Activated T-cell treated with anti-CD3 and anti-CD28 coated beads, Interleukin-2, amount 50 U/mL, for 24 hours (primary cell): ENCODE results near the gene DRC3.
"Not testable (repeated sequence)": the region's sequence is repeated elsewhere in the genome, so short reads cannot be mapped to it uniquely, and the experiment has no call there.

ENCODE experiments used
- DNase-seq: peaks from one replicate; pipeline ENCODE4 v3.0.0-alpha.2; 2020
- H3K27ac Mint-ChIP-seq: 2 replicates; pipeline ENCODE4 v1.8.0; 2020; ENCODE audit warnings: mild to moderate bottlenecking, mixed read lengths
- H3K27me3 Mint-ChIP-seq: 2 replicates; pipeline ENCODE4 v1.8.0; 2020; ENCODE audit warnings: mixed read lengths
- H3K36me3 Mint-ChIP-seq: 2 replicates; pipeline ENCODE4 v1.8.0; 2020; ENCODE audit warnings: low read depth, mixed read lengths
- H3K4me1 Mint-ChIP-seq: 2 replicates; pipeline ENCODE4 v1.8.0; 2020; ENCODE audit warnings: low read depth, mixed read lengths
- H3K4me3 Mint-ChIP-seq: 2 replicates; pipeline ENCODE4 v1.8.0; 2020; ENCODE audit warnings: mild to moderate bottlenecking, moderate library complexity, mixed read lengths
- H3K9me3 Mint-ChIP-seq: 2 replicates; pipeline ENCODE4 v1.8.0; 2020; ENCODE audit warnings: mixed read lengths

DRC3 gene

DNA sequence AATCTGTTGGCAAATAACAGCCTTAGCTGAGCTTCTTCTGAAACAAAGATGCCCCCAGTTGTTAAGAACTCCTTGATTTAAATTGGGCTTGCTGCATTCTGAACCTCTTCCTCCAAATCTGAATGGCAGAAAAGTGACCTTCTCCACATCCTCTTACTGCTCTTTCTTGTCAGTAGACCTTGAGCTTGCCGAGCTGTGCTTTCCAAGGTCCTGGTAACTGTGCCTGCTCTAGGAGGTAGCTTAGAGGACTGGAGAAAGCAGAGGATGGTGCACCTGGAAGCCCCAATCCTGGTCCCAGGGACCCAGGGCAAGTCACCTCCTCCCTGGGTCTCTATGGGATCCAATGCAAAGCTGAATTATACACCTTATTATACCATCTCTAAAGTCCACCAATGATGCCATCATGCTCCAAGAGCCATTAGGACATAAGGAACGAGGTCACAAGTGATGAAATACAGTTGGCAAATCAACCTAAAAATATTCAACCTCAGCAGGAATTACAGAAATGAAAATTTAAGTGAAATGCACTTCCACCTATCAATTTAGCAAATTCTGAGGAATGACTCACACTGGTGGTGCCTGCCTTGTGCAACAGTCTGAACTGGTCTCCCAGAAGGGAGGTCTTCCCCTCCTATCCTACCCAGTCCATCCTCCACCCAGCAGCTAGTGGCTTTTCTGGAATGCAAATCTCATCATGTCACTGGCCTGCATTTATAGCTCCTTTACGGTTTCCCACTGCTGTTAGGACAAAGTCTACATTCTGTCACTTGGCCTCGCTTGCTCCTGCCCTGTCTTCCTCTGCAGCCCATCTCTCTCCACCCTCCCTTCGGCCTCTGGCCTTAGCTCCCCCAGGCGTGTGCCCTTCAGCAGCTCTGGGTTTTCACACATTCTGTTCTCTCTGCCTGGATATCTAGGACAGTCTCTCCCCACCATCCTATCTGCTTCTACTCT is 37.1 kb upstream of the DRC3 start:
- Mint-ChIP-seq H3K36me3 (no peaks in the 10 kb centered on the region), H3K9me3 (no peaks in the 10 kb centered on the region), H3K4me3 (no peak overlapping the region), H3K27ac (no peak overlapping the region), H3K4me1 (peaks cover 49% of the 10 kb centered on the region), H3K27me3 (no peaks in the 10 kb centered on the region)
- DNase-seq: no peak

DNA sequence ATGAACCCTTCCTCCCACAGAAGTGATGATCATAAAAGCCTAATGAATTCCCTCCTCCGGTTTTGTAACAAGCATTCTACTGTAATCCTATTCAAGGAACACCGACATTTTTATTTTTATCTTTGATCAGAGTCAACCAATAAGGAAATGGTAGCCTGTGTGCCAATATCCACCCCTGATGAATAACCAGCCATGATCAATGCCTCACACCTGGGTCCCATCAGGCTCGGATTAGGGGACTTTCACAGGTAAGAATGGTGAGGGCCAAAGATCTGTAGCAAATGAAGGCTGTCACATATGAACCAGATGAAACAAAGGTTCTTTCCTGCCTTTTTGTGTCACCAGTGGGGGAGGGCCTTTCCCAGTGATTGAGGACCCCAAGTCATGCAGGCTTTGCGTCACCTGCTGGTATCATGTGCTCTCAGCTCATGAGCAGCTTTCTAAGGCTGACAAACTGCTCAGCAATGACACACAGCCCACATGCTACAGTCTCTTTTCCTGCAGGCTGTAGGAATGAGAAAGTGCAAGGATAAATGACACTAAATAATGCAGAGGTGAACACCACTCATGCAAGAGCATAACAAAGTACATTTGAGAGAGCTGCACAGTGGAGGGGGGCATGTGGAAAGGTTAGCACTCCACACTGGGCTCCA is 35.3 kb upstream of the DRC3 start:
- DNase-seq: no peak
- Mint-ChIP-seq H3K4me1 (peaks cover 45% of the 10 kb centered on the region), H3K4me3 (no peak overlapping the region), H3K9me3 (no peaks in the 10 kb centered on the region), H3K27me3 (no peaks in the 10 kb centered on the region), H3K36me3 (no peaks in the 10 kb centered on the region), H3K27ac (no peak overlapping the region)

DNA sequence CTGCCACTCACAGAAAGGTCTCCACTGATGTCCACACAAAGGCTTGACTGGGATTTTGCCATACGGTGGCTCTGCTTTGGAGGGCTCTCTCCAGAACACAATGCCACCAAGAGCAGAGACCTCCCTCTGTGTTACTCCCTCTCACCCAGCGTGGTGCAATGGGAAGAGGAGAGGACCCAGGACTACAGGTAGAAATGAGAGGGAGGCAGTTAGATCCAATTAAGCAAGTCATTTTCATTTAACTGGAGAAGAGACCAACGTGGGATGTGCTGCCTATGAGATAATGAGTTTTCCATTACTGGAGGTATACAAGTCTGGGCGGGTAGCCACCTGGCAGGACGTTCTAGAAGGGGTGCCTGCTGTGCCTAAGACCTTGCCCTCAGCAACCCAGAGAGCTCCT is 34.7 kb upstream of the DRC3 start:
- DNase-seq: no peak
- no peaks in the 10 kb centered on the region for H3K27me3 Mint-ChIP-seq
- H3K36me3 Mint-ChIP-seq: no peaks in the 10 kb centered on the region
- no peak overlapping the region for H3K4me3 Mint-ChIP-seq
- no peaks in the 10 kb centered on the region for H3K9me3 Mint-ChIP-seq
- peaks cover 48% of the 10 kb centered on the region for H3K4me1 Mint-ChIP-seq
- H3K27ac Mint-ChIP-seq: no peak overlapping the region

DNA sequence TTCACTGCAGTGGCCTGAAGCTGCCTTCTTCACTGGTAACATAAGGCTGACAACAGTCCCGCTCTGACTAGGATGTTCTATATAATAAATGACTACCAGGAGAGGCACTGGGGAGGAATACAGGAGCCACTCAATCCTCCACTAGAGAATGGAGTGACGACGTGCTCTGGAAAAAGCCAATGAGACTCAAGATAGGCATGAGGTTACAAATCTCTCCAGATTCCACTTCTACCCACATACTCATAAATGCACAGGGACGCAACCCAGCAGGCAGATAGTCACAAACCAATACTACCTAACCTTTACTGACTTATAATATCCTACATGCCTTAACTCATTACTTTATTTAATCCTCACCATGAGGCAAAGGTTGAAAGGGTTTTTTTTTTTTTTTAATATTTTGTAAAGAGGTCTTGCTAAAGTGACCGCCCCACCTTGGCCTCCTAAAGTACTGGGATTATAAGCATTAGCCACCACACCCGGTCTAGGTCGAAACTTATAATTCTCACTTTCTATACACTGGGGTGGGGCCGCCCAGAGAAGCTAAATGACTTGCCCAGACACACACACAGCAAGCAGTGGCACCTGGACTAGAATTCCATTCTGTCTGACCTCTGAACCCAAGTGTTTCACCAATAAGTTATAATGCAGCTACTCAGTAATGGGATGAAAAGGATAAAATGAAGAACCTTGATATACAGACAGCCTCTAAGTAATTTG is 34.1 kb upstream of the DRC3 start:
- Mint-ChIP-seq H3K27me3 (no peaks in the 10 kb centered on the region), H3K9me3 (no peaks in the 10 kb centered on the region), H3K36me3 (no peaks in the 10 kb centered on the region), H3K4me1 (peaks cover 52% of the 10 kb centered on the region), H3K4me3 (no peak overlapping the region), H3K27ac (no peak overlapping the region)
- DNase-seq: no peak

DNA sequence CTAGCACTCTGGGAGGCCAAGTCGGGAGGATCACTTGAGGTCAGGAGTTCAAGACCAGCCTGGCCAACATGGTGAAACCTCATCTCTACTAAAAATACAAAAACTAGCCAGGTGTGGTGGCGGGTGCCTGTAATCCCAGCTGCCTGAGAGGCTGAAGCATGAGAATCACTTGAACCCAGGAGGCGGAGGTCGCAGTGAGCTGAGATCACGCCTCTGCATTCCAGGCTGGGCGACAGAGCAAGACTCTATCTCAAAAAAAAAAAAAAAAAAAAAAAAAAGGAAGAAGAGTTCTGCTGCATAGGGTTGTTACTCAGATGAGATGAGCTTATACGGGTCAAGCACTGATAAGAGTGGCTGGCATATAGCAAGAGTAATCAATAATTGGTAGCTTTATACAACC is 32.7 kb upstream of the DRC3 start:
- not testable (repeated sequence) for H3K36me3 Mint-ChIP-seq, DNase-seq, H3K4me3 Mint-ChIP-seq, H3K27ac Mint-ChIP-seq, H3K9me3 Mint-ChIP-seq, H3K27me3 Mint-ChIP-seq
- H3K4me1 Mint-ChIP-seq: peaks cover 45% of the 10 kb centered on the region

DNA sequence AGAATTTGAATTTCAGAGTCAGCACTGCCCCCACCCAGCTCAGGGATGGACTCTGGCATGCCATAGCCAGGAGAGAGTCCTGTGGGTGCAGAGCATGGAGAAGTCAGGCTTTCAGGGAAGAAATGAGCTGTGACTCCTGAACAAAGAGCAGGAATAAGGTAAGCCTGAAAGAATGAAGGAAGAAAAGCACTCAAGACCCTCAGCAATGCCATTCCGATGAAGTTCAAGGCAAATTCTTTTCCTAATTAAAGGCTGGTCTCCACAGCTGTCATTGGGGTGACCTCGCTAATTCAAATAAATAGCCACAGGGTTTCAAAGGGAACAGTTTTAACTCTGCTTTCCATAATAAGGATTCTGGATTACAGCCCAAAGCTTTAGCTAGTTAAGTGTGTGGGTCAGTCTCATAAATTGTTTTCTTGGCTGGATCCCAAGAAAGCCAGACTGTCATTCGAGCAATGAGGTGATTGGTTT is 32.2 kb upstream of the DRC3 start:
- no peak for DNase-seq

DNA sequence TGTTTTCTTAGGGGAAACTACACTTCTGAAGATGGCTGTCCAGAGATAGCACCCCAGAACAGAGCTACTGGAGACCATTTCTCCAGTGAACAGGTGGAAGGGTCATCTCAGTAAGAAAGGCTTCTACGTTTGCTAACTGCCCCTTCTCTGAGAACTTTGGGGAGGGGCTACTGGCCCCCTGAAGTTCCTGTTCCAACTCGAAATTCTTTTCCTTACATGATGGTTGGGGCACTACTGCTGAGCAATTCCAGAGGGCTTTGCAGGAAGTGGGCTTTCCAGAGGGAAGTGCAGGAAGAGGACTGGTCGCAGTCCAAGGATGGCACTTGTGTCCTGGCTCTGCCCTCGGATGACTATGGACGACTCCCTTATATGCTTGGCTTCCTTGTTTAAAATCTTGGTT is 31.6 kb upstream of the DRC3 start:
- no peak for DNase-seq
- H3K36me3 Mint-ChIP-seq: no peaks in the 10 kb centered on the region
- H3K9me3 Mint-ChIP-seq: no peaks in the 10 kb centered on the region
- no peak overlapping the region for H3K4me3 Mint-ChIP-seq
- H3K4me1 Mint-ChIP-seq: peaks cover 37% of the 10 kb centered on the region
- peak overlapping the region; percentile 6 for H3K27ac Mint-ChIP-seq
- H3K27me3 Mint-ChIP-seq: no peaks in the 10 kb centered on the region

More for the DNA sequence above, 32.2 kb upstream of the DRC3 start:
- no peaks in the 10 kb centered on the region for H3K9me3 Mint-ChIP-seq
- H3K4me3 Mint-ChIP-seq: no peak overlapping the region
- H3K36me3 Mint-ChIP-seq: no peaks in the 10 kb centered on the region
- peaks cover 40% of the 10 kb centered on the region for H3K4me1 Mint-ChIP-seq
- H3K27ac Mint-ChIP-seq: no peak overlapping the region
- H3K27me3 Mint-ChIP-seq: no peaks in the 10 kb centered on the region

DNA sequence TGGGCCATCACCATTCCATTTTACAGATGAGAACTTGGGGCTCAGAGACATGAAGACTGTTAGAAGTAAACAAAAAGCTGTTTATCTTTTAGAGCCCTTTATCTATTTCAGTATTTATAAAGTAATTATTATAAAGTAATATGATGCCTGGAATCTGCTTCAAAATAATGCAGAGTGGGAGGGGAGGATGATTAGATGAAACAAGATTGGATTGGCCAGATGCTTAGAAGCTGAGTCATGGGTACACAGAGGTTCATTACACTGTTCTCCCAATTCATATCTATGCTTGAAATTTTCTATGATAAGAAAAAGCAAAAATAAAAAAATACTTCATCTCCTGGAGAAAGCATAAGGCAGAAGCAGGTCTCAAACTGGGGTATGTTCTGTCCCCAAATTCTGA is 29.8 kb upstream of the DRC3 start:
- Mint-ChIP-seq H3K27me3 (no peaks in the 10 kb centered on the region), H3K4me1 (peaks cover 38% of the 10 kb centered on the region), H3K9me3 (no peaks in the 10 kb centered on the region), H3K36me3 (no peaks in the 10 kb centered on the region), H3K27ac (no peak overlapping the region), H3K4me3 (no peak overlapping the region)
- DNase-seq: no peak

DNA sequence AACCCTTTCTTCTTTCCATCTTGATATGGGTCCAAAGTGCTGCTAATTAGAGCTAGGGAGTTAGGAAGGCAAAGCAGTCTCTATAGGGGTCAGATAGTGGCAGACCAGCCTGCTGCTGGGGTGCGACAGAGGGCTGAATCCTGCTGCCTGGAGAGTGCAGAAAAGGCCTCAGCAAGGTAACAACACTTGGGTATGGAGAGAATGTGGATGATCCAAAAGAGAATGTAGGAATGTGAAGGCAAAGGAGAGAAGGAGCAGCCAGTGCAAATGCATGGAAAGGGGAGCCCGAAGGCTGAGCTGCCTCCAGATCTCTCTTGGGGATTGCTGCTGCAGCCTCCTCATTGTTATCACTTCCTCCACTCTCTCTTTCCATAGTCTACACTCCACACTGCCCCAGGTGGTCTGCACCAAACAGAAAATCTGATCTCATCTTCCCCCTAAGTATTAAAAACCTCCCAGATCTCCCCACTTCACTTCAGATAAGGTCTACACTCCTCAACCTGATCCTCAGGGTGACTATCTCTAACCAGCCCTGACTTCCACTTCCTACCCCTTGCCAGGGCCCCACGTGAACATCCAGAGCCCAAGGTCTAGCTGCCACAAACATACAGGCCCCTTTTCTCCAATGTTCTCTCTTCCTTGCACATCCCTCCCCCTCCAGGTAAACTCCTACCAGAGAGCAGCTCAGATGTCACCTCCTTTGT is 29.2 kb upstream of the DRC3 start:
- DNase-seq: no peak
- Mint-ChIP-seq H3K27me3 (no peaks in the 10 kb centered on the region), H3K4me1 (peaks cover 42% of the 10 kb centered on the region), H3K36me3 (no peaks in the 10 kb centered on the region), H3K9me3 (no peaks in the 10 kb centered on the region), H3K27ac (no peak overlapping the region), H3K4me3 (no peak overlapping the region)

DNA sequence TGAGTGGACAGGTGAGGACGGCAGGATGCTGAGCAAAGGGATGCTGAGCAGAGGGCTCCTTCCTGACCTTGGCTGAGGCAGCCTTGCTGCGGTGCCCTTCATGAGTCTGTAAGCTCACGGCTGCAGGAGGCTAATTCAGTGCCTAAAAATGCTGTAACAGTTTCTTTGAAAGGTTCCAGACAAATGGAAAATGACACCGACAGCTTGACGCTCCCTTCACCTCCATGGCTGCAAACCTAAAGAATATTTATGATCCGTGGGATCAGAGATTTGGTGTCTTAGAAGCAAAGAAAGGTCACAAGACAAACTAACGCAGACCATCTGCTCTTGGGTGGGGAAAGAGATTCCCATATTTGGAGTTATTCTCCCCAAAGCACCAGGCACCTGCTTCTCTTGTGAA is 28.4 kb upstream of the DRC3 start:
- Mint-ChIP-seq H3K27me3 (no peaks in the 10 kb centered on the region), H3K4me1 (peaks cover 46% of the 10 kb centered on the region), H3K9me3 (no peaks in the 10 kb centered on the region), H3K27ac (no peak overlapping the region), H3K36me3 (no peaks in the 10 kb centered on the region), H3K4me3 (no peak overlapping the region)
- no peak for DNase-seq

DNA sequence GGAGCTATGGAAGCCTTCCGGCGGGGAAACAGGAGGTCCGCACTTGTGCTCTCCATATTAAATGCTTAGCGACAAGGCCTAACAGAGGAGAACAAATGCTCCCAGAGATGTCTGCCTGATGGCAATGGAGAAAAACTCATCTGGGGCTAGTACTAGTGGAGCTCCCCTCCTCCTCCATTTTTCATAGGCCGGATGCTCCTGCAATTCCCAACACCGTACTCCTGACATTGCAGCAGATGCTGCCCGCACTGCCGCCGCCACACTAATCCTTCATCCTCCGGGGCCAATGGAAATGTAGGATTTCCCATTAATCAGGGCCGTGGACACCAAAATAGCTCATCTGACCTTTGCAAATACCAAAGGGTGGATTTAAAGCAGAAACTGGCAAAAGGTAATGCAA is 27.9 kb upstream of the DRC3 start:
- Mint-ChIP-seq H3K9me3 (no peaks in the 10 kb centered on the region), H3K36me3 (no peaks in the 10 kb centered on the region), H3K27ac (no peak overlapping the region), H3K4me3 (no peak overlapping the region), H3K27me3 (no peaks in the 10 kb centered on the region), H3K4me1 (peaks cover 45% of the 10 kb centered on the region)
- DNase-seq: no peak

DNA sequence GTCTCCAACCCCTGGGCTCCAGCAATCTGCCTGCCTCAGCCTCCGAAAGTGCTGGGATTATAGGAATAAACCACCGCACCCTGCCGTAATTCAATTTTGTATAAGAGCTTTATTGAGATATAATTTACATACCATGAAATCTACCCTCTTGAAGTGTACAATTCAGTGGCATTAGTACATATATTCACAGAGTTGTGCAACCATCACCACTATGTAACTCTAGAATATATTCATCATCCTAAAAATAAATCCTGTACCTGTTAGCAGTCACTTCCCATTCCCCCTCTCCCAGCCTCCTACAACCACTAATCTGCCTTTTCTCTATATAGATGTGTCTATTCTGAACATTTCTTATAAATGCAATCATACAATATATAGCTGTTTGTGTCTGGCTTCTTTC is 26.6 kb upstream of the DRC3 start:
- no peak for DNase-seq
- no peak overlapping the region for H3K4me3 Mint-ChIP-seq
- no peaks in the 10 kb centered on the region for H3K9me3 Mint-ChIP-seq
- H3K4me1 Mint-ChIP-seq: peaks cover 47% of the 10 kb centered on the region
- no peak overlapping the region for H3K27ac Mint-ChIP-seq
- no peaks in the 10 kb centered on the region for H3K27me3 Mint-ChIP-seq
- H3K36me3 Mint-ChIP-seq: no peaks in the 10 kb centered on the region

DNA sequence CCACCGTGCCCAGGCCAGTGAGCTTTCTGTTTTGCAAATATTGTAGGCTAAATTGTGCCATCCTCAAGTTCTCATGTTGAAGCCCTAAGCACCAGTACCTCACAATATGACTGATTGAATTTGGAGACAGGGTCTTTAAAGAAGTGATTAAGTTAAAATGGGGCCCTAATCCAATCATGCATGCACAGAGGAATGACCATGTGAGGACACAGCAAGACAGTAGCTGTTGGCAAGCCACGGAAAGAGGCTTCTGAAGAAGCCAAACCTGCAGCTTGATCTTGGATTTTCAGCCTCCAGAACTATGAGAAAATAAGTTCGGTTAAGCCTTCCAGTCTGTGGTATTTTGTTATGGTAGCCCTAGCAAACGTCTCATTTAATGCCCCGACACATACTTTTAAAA is 25.4 kb upstream of the DRC3 start:
- Mint-ChIP-seq H3K36me3 (no peaks in the 10 kb centered on the region), H3K27me3 (no peaks in the 10 kb centered on the region), H3K27ac (peak overlapping the region; percentile 82), H3K4me1 (peaks cover 51% of the 10 kb centered on the region), H3K9me3 (no peaks in the 10 kb centered on the region), H3K4me3 (no peak overlapping the region)
- no peak for DNase-seq

DNA sequence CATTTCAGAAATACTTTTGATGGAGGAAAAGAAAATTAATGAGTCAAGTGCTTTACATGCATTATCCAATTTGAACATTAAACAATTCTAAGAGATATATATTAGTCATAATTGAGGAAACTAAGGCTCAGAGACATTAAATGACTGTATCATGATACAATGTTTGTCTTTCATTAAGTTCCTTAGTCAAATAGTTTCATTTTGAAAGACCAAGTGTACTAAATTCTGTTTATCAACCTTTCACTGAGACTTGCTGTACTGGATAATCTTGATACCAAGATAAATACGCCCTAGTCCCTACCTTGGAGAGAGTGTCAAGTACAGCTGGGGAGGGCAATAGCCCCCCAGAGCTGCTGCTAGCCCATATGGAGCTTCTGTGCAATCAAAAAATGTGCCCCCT is 24.7 kb upstream of the DRC3 start:
- Mint-ChIP-seq H3K27ac (peak overlapping the region; percentile 81), H3K27me3 (no peaks in the 10 kb centered on the region), H3K9me3 (no peaks in the 10 kb centered on the region), H3K4me3 (no peak overlapping the region), H3K4me1 (peaks cover 48% of the 10 kb centered on the region), H3K36me3 (no peaks in the 10 kb centered on the region)
- DNase-seq: no peak
